Tibial artery (tissue), 4 donors: ENCODE measurements around the gene SRPK2.

Experiments
- DNase-seq, 2 donors: peaks; one replicate each; pipeline ENCODE4 v3.0.0-alpha.2; 2019
- H3K27ac ChIP-seq, 2 donors: fragments of 200-600 bp; sonication (generic) in 1 of 2; 1 replicate in 1 of 2; 2 replicates in 1 of 2; pipeline ENCODE4 v1.5.1; 2018 to 2019; ENCODE audit warnings: mild to moderate bottlenecking in 1 of 2
- H3K27me3 ChIP-seq, 2 donors: fragments of 200-600 bp; sonication (generic) in 1 of 2; one replicate each; pipeline versions ENCODE4 v1.5.1 to v1.6.0; 2016 to 2019
- H3K36me3 ChIP-seq, 3 donors: fragments of 200-600 bp; sonication (generic) in 2 of 3; one replicate each; pipeline ENCODE4 v1.5.1; 2016 to 2019; ENCODE audit warnings: mild to moderate bottlenecking in 2 of 3
- H3K4me1 ChIP-seq, 4 donors: fragments of 200-600 bp; sonication (generic) in 2 of 4; 1 replicate in 3 of 4; 2 replicates in 1 of 4; pipeline ENCODE4 v1.5.1; 2016 to 2019
- H3K4me3 ChIP-seq, 2 donors: fragments of 200-600 bp; sonication (generic) in 1 of 2; 1 replicate in 1 of 2; 2 replicates in 1 of 2; pipeline ENCODE4 v1.5.1; 2018 to 2019; ENCODE audit warnings: mild to moderate bottlenecking in 2 of 2
- H3K9me3 ChIP-seq, 3 donors: fragments of 200-600 bp; sonication (generic) in 1 of 3; one replicate each; pipeline ENCODE4 v1.5.1; 2016 to 2019
- intact Hi-C: fragments of 100-400 bp; cut with DNase I; formaldehyde crosslinking; loops from one replicate; pipeline ENCODE4 v1.15.0; 2023; ENCODE audit warnings: low total_unique reads
- TF ChIP-seq, protein P1 (sequence below), 2 experiments: fragments of 200-600 bp in 1 of 2; fragments of 450-650 bp in 1 of 2; IDR thresholded peaks; one replicate each; pipeline ENCODE4 v1.5.1; 2017 to 2019; ENCODE audit warnings: antibody characterized with exemption in 2 of 2, mild to moderate bottlenecking in 1 of 2, moderate library complexity in 1 of 2

Gene SRPK2

GRCh38 chr7:105131890-105132289, 256.8 kb downstream of the SRPK2 start:
- no peak for DNase-seq
- no peaks in the 10 kb centered on the region for H3K27me3 ChIP-seq
- peaks cover 0 to 4% (median 0%) of the 10 kb centered on the region in 4 donors for H3K4me1 ChIP-seq
- no peak overlapping the region for H3K27ac ChIP-seq
- no peak overlapping the region for H3K4me3 ChIP-seq
- H3K9me3 ChIP-seq = no peaks in the 10 kb centered on the region
- H3K36me3 ChIP-seq = peaks cover 16 to 45% (median 17%) of the 10 kb centered on the region in 3 donors
- TF ChIP-seq, protein P1, sequence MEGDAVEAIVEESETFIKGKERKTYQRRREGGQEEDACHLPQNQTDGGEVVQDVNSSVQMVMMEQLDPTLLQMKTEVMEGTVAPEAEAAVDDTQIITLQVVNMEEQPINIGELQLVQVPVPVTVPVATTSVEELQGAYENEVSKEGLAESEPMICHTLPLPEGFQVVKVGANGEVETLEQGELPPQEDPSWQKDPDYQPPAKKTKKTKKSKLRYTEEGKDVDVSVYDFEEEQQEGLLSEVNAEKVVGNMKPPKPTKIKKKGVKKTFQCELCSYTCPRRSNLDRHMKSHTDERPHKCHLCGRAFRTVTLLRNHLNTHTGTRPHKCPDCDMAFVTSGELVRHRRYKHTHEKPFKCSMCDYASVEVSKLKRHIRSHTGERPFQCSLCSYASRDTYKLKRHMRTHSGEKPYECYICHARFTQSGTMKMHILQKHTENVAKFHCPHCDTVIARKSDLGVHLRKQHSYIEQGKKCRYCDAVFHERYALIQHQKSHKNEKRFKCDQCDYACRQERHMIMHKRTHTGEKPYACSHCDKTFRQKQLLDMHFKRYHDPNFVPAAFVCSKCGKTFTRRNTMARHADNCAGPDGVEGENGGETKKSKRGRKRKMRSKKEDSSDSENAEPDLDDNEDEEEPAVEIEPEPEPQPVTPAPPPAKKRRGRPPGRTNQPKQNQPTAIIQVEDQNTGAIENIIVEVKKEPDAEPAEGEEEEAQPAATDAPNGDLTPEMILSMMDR (IDR thresholded peaks at IDR 0.05) = no peak
- intact Hi-C loops = no loop called here

DNA sequence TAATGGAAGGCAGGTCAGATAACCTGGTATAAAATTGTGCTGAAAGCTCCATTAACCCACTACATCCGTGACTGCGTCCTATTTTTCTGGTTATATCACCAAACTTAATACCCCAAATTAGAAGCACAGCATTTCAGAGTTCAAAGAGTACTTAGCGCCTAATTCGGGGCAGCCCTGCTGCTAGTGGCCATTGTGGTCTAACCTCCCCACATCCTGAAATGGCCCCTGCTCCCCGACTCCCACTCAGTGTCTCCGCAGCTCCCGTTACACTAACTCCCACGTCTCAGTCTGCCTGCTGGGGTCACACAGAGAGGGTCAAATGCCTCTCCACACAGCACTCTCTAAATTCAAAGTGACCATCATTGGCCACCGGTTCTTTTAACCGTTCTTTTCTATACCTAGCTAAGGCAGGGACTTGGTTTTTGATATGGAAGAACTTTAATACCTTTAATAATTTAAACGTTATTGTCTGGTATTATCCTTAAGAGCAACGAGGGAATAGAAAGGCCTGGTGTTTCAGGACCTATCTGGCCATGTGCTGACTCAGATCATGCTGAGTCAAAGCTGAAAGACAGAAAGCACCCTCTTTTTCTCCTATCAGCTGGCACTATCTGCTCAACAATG, 257.6 kb downstream of the SRPK2 start:
- DNase-seq = no peak
- Histone ChIP-seq H3K4me3 (no peak overlapping the region), H3K4me1 (no peaks in the 10 kb centered on the region), H3K9me3 (no peaks in the 10 kb centered on the region), H3K36me3 (peaks cover 17 to 46% (median 21%) of the 10 kb centered on the region in 3 donors), H3K27me3 (no peaks in the 10 kb centered on the region), H3K27ac (no peak overlapping the region)
- TF ChIP-seq, protein P1 (IDR thresholded peaks at IDR 0.05) = no peak
- intact Hi-C loops = no loop called here

GRCh38 chr7:105130580-105130979, 258.1 kb downstream of the SRPK2 start:
- Histone ChIP-seq H3K4me1 (no peaks in the 10 kb centered on the region), H3K27me3 (no peaks in the 10 kb centered on the region), H3K36me3 (peaks cover 17 to 48% (median 26%) of the 10 kb centered on the region in 3 donors), H3K27ac (no peak overlapping the region), H3K9me3 (no peaks in the 10 kb centered on the region), H3K4me3 (no peak overlapping the region)
- intact Hi-C loops = no loop called here
- DNase-seq = no peak
- TF ChIP-seq, protein P1 (IDR thresholded peaks at IDR 0.05) = no peak

GRCh38 chr7:105130048-105130447, 258.7 kb downstream of the SRPK2 start:
- Histone ChIP-seq H3K4me1 (no peaks in the 10 kb centered on the region), H3K4me3 (no peak overlapping the region), H3K27ac (no peak overlapping the region), H3K27me3 (no peaks in the 10 kb centered on the region), H3K36me3 (peaks cover 17 to 53% (median 31%) of the 10 kb centered on the region in 3 donors), H3K9me3 (no peaks in the 10 kb centered on the region)
- TF ChIP-seq, protein P1 (IDR thresholded peaks at IDR 0.05) = no peak
- DNase-seq = no peak
- intact Hi-C loops = no loop called here

GRCh38 chr7:105127179-105127578, 261.5 kb downstream of the SRPK2 start:
- Histone ChIP-seq H3K36me3 (peaks cover 5 to 52% (median 20%) of the 10 kb centered on the region in 3 donors), H3K27ac (no peak overlapping the region)

More at GRCh38 chr7:105127179-105127578, 261.5 kb downstream of the SRPK2 start:
- no peak overlapping the region for H3K4me3 ChIP-seq
- H3K4me1 ChIP-seq = no peaks in the 10 kb centered on the region
- TF ChIP-seq, protein P1 (IDR thresholded peaks at IDR 0.05) = no peak
- H3K9me3 ChIP-seq = no peaks in the 10 kb centered on the region
- DNase-seq = no peak
- no peaks in the 10 kb centered on the region for H3K27me3 ChIP-seq
- intact Hi-C loops = no loop called here
